HG03103 (cell line): Measurements from ENCODE around the gene EDC3.

ENCODE experiments used
- ATAC-seq: cut with Tn5 transposase; IDR thresholded peaks from one replicate; pipeline ENCODE4 v1.9.1; 2021; ENCODE audit warnings: low read depth; ENCODE audit not compliant: unreplicated experiment

Gene EDC3

DNA sequence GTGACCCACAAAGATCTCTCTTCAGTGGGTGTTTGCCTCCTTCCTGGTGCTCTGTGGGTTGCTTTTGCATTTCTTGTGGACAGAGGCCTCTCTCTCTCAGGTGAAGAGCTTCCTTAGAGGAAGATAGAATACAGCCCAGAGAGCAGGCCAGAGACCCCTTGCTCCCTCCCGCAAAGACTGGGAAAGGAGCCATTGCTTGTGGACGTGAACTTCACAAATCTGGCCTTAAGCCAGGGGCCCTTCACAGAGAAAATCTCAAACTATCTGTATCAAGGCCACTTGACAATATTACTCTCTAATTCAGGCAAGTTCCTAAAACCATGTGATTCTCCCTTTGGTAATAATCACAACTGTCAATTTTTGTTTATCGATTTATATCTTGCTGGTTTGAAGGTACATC, 110.6 kb downstream of the EDC3 start:
- no peak for ATAC-seq

GRCh38 chr15:74584779-74585178, 111.0 kb downstream of the EDC3 start:
- no peak for ATAC-seq

DNA sequence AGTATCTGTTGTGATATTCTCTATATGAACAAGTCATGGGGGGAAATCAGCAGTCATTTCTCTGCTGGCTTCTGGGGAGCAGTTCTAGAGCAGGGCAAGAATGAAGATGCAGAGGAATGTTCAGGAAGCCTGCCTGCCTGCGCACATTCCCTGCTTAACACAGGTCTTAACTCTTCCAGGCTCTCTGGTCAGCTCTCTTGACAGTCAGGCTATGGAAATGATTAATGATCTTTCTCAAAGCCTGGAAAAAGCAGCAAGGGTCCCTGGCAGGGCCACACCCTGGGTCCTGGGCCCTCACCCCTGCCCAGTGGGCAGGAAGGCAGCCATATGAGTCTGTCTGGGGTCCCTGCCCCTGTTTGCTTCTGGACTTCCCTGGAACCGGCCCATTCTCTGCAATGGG, 111.6 kb downstream of the EDC3 start:
- ATAC-seq = no peak
